MM.1S (cell line): ENCODE data around the gene GNAI3.

Experiments used
- CTCF ChIP-seq: fragments of 300-600 bp; sonication (generic); IDR thresholded peaks from 2 replicates; pipeline ENCODE4 v1.5.1; 2016; ENCODE audit warnings: antibody characterized with exemption, low read length, mixed read lengths
- EZH2 ChIP-seq: fragments of 300-600 bp; sonication (generic); optimal IDR thresholded peaks from 2 replicates; pipeline ENCODE3; 2017; ENCODE audit warnings: low read depth, mild to moderate bottlenecking, antibody characterized with exemption, low read length, mixed read lengths
- EZH2phosphoT487 ChIP-seq: fragments of 300-600 bp; sonication (generic); IDR thresholded peaks from 2 replicates; pipeline ENCODE4 v1.6.1; 2018; ENCODE audit warnings: antibody characterized with exemption, low read length

GRCh38 chr1:109547463-109548320, 723 bp upstream of the GNAI3 start:
- TF ChIP-seq CTCF (no peak), EZH2 (no peak), EZH2phosphoT487 (no peak)
